Measurements from ENCODE around the gene DES.
"Not testable (repeated sequence)": the region's sequence is repeated elsewhere in the genome, so short reads cannot be mapped to it uniquely, and the experiment has no call there.

DES gene

GRCh38 chr2:219400562-219400961, 17.6 kb upstream of the DES start:
- FAIRE-seq: no peak

GRCh38 chr2:219401606-219402005, 16.6 kb upstream of the DES start:
- FAIRE-seq: no peak

GRCh38 chr2:219402665-219403515, 15.3 kb upstream of the DES start:
- FAIRE-seq: peak; percentile 92

- FAIRE-seq: no peak
Measured at GRCh38 chr2:219403861-219404260, 14.3 kb upstream of the DES start.

GRCh38 chr2:219404291-219404910, 13.8 kb upstream of the DES start:
- FAIRE-seq: no peak

GRCh38 chr2:219404954-219405353, 13.2 kb upstream of the DES start:
- FAIRE-seq: no peak

- no peak for FAIRE-seq
Measured at GRCh38 chr2:219405451-219405850, 12.7 kb upstream of the DES start.

- no peak for FAIRE-seq
Measured at GRCh38 chr2:219405958-219406860, 12.0 kb upstream of the DES start.

- no peak for FAIRE-seq
Measured at GRCh38 chr2:219406861-219407230, 11.3 kb upstream of the DES start.

- not testable (repeated sequence) for FAIRE-seq
Measured at GRCh38 chr2:219407343-219407742, 10.8 kb upstream of the DES start.

GRCh38 chr2:219408204-219408603, 10.0 kb upstream of the DES start:
- no peak for FAIRE-seq

- FAIRE-seq: no peak
Measured at GRCh38 chr2:219408631-219409030, 9.5 kb upstream of the DES start.

GRCh38 chr2:219409619-219410018, 8.6 kb upstream of the DES start:
- FAIRE-seq: no peak

GRCh38 chr2:219410390-219410789, 7.8 kb upstream of the DES start:
- no peak for FAIRE-seq

GRCh38 chr2:219414857-219415256, 3.3 kb upstream of the DES start:
- FAIRE-seq: no peak

- FAIRE-seq: no peak
Measured at GRCh38 chr2:219415580-219416234, 2.5 kb upstream of the DES start.

GRCh38 chr2:219416235-219416602, 2.0 kb upstream of the DES start:
- no peak for FAIRE-seq

GRCh38 chr2:219416938-219417337, 1.2 kb upstream of the DES start:
- no peak for FAIRE-seq

- no peak for FAIRE-seq
Measured at GRCh38 chr2:219417374-219417773, 803 bp upstream of the DES start.

- no peak for FAIRE-seq
Measured at GRCh38 chr2:219419012-219419324, 791 bp downstream of the DES start.

GRCh38 chr2:219419331-219420197, 1.4 kb downstream of the DES start:
- no peak for FAIRE-seq

- no peak for FAIRE-seq
Measured at GRCh38 chr2:219420687-219421086, 2.5 kb downstream of the DES start.
